Stimulated activated CD8-positive, alpha-beta memory T cell treated with anti-CD3 and anti-CD28 coated beads, Interleukin-15, amount 100 ng/mL, for 1 hour (primary cell): ENCODE measurements around the gene MAGOH.
"Not testable (repeated sequence)": the region's sequence is repeated elsewhere in the genome, so short reads cannot be mapped to it uniquely, and the experiment has no call there.

Experiments used
- DNase-seq: peaks from one replicate; pipeline ENCODE4 v3.0.0-alpha.2; 2020; ENCODE audit warnings: low read depth

The MAGOH gene

DNA sequence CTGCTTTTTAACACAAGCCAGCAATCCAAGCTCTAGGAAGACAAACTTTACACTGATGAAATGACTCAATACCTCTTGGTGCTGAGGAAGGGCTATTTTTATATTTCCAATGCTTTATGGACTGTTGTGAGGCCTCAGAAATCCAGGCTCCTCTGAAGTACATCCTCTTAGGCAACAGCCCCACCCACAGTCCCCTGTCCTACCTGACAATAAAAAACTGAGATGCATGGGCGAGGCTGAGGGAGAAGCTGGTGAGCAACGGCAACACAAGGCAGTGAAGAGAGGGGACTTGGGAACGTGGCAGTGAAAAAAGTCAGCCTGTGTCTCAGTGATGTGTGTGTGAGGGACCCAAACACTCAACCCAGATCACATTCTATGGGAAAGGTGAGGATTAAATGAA lies 51.8 kb downstream of the MAGOH start:
- no peak for DNase-seq

DNA sequence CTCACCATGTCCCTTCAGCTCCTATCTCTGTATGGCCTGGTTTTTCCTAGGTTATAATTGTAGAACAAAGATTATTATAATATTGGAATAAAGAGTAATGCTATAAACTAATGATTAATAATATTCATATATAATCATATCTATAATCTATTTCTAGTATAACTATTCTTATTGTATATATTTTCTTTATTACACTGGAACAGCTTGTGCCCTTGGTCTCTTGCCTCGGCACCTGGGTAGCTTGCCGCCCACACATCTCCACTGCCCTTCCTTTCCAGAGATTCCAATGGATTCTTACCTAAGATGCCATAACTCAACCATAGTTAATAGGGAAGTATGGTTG lies 52.4 kb downstream of the MAGOH start:
- not testable (repeated sequence) for DNase-seq

DNA sequence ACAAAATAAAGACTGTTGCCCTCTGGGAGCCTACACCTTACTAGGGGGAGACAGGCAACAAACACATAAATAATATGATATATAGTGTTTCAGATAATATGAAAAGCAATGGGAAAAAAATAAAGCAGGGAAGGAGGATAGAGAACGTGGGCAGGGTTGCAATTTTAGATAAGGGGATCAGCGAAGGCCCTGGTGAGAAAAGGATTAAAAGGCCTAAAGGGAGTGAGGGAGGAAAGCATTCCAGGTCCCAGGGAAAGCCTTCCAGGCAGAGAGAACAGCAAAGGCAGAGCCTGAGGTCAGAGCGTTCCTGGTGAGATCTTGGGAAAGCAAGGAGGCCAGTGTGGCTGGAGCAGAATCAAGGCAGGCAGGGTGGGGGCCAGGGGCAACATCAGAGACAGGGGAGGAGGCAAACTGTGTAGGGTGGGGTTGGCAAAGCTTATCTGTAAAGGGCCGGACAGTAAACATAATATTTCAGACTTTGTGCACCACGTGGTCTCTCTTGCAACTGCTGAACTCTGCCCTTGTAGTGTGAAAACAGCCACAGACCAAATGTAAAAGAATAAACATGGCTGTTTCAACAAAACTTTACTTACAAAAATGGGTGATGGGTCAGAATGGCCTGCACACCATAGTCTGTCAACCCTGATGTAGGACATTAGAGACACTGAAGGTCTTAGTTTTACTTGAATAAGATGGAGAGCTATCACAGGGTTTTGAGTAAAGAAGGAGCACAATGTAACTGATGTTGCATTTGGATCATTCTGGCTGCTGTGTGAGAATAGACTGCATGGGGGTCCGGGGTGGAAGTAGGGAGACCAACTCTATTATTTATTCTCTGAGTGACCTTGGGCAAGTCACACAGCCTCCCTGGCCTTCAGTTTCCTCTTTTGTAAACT lies 55.0 kb downstream of the MAGOH start:
- no peak for DNase-seq

DNA sequence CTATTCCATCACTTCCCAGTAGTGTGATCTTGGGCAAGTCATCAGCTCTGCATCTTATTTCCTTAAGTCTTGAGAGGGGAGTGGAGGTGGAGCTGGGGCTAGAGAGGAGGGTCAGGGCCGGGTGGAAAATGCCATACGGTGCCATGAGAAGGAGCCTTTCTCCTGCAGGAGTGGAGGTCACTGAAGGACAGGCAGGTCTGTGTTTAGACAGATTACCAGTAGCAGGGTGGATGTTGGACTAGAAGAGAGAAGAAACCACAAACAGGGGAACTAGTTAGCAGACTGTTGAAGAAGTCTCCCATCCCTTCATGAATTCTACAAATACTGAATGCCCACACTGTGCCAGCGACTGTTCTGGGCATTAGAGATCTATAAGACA lies 55.6 kb downstream of the MAGOH start:
- DNase-seq, result no peak

DNA sequence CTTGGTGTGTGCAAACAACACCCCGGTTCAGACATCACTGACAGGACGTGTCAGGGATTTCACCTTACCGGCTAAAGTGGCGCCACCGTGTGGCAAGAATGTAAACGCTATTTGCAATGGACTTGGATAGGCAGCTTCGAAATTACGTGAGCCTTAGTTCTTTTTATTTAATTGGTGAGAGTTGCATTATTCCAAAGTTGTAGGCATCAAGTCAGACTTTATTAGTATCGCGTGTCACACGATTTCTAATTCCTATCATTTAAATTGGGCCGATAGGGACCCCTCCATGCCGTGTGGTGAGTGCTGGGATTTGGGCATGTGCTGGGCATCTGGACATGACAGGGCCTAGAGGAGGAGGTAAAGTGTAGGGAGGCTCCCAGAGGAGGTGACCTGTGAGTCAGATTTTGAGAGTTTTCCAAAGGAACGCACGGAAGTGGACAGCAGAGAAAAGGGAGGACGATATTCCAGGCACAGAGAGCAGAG lies 56.2 kb downstream of the MAGOH start:
- DNase-seq, result peak; percentile 72

DNA sequence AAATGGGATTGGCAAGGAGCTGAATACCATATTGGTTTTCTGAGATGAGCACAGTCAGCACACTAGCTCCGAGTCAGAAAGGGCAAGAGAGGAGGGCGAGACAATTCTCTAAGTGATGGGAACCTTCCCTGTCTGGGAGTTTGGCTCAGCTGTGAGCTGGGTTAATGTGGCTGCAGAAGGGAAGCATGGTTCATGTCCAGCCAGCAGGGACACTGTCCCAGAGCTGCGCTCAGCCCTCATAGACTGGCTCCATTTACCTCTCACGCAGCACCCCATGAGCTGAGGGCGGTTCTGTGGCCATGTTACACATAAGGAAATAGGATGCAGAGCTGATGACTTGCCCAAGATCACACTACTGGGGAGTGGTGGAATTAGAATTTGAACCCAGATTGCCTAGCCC lies 57.4 kb downstream of the MAGOH start:
- DNase-seq, result no peak

DNA sequence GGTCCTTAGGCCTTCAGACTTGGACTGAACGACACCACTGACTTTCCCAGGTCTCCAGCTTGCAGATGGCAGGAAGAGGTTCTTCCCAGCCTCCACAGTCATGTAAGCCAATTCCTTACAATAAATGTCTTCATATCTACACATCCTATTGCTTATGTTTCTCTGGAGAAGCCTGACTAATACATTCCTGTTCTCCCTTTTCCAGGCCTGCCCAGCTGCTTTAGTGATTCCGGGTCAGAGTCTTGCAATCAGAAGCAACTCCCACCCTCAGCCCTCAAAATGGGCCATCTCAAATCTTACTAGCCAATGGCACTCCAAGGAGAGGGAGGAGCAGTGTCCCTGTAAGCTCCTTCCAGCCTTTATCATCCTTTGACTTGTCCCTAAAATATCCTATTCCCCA lies 58.1 kb downstream of the MAGOH start:
- no peak for DNase-seq
